ENCODE results near the gene ARID3C.

The ARID3C gene

DNA sequence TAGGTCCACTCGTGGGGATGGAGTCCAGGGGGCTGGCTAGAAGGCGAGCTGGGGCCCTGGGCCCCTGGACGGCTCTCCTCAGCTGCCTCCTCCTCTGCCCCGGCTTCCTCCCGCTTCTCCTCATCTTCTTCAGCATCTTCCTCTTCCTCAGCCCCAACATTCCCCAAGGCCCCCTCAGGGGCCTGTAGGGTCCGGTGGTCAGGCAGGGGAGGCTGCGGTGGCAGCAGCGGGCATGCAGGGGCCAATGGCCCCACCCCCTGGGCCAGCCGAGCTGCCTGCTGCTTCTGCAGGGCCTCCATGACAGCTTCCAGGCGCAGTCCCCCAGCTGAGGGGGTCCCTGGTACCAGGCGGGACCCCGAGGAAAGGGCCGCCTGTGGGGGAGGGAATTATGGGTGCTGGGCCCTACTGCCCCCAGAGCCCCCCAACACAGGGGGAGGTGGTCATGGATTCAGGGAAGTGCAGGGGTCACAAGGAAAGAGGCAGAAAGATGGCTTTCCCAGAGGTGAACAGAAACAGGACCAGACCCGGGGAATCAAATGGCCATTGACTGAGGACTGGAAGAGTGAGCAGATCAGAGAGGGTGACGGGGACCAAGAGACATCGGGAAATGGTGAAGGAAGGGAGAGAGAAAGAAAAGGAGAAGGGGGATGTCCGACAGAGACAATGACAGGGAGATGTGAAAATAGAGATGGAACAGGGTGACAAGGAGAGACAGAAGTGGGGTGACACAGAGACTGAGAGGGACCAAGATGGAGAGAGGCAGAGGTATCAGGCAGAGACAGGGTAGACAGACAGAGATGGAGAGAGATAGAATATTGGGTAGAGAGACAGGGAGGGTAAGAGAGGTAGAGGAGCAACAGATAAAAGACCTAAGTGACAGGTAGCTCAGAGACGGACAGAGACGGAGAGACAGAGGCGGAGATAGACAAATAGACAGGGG lies 880 bp downstream of the ARID3C start:
- no peak for DNase-seq (ENCODE audit: low spot score)

DNA sequence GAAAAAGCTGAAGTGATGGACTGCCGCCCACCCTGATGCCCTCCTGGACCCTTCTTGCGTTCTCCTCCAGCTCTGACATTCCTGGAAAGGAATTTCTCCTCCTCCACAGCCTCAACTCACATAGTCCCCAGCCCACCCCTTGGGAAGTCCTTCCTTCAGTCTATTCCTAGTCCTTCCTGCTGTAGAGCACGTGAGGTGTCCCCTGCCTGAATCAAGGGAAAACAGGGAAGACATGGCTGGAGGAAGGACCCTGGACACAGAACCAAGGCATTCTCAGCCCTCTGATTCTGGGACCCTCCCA lies 3.7 kb downstream of the ARID3C start:
- no peak for DNase-seq (ENCODE audit: low spot score)

DNA sequence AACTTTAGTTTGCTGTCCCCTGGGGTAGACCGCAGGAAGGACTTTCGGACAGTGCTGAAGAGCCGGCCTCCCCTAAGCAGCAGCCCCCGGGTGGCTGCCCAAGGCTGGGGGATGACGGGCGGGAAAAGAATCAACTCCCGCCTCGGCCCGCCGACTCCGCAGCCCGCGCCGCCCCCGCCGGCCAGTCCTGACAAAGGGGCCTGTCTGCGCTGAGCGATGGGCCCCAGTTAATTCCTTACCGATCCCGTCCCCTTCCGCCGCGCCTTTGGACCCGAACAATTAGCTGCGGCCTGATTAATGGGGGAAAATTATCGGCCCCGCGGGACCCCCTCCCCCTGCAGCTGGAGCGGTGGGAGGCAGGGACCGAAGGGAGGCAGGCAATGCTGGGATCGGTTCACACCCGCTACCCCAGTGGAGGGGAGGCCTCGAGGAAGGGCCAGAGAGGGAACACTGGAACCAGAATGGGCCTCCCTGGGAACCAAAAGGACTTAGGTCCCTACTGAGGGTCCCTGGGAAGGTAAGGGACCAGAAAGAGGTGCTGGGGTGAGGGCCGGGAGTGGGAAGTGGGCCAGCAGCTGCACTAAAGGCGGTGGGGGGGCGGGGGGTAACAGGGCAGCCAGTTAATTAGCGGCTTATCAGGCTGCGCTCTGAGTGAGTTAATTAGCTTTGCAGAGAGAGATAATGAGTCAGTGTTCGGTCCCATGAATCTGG lies 4.2 kb downstream of the ARID3C start:
- no peak for DNase-seq (ENCODE audit: low spot score)

DNA sequence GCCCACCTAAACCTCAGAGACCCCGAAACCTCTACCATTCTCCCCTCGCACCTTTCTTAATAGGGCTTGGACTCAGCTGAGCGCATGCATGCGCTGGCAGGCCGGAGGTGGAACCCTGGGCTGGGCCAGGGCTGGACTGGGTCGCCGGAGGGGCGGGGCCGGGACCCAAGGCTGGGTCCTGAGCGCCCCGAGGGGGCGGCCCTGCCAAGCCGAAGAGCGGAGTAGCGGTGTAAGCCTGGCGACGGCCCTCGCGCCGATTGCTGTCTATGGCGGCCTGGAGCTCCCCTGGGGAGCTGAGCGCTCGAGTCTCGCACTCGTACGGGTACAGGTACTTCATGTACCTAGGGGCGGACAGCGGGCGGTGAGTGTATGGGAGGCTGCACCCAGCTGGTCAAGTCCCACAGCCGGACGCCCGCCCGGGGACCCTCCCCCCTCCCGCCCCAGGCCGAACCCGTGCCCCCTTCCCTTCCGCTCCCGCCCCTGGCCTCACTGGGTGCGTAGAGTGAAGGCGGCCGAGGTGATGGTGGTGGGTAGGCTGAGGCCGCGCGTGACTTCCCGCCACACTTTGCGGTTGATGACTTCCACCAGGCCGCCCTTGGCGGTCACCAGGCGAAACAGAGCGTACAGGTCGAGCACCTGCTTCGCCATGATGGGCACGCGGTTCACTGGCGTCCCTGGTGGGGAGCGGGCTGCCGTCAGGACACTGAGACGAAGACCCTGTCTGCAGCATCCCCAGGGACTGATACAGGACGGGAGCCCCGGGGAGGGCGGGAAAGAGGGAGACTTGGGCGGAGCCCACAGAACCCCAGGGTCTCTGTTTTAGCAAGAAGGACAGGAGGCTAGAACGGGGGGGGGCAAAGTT lies 5.3 kb downstream of the ARID3C start:
- DNase-seq (ENCODE audit: low spot score) = no peak

DNA sequence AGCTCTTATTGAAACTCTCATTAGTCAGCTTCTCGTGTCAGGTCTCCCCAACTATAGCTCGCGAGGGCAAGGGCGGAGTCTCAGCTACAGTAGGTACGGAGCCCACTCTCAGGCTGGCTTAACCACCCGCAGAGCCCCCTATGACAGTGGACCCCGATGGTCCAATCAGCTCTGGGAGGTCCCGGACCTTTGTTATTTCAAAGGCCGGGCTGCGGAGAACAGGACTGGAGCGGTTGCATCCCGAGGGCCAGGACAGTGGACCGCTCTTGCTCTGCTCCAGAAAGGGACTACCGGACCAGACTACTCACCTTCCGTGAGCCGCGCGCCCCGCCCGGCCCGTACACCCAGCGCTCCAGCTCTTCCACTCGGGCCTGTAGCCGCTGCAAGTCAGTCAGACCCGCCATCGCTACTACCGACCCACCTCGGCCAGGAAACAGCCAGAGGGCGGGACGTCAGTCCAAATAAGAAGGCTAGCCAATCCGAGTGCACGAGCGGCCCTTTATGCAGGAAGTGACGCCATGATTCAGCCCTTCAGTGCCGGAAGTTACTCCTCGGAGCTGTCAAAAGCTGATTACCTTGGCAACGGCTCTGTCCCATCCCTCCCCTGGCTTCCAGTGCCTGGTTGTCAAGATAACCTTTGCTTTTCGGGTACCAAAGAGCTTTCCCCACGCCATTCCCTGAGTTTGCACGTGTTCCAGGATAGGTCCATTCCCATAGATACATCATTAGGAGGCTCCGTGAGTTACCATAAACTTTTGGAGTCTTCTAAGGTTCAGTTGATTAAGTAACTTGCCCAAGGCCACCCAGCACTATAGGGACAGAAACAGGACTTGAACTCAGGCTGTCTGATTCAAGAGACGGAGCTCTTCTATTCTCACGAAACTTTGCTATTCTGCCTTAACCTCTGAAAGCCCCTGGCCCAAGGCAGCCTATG lies 8.5 kb downstream of the ARID3C start, which contains the start of gene DCTN3:
TSS of gene DCTN3 (minus strand) at position 435 of the 934 bp plus-strand sequence. CDS start at position 404, 31 bp downstream.
- peak; percentile 97 for DNase-seq (ENCODE audit: low spot score)

DNA sequence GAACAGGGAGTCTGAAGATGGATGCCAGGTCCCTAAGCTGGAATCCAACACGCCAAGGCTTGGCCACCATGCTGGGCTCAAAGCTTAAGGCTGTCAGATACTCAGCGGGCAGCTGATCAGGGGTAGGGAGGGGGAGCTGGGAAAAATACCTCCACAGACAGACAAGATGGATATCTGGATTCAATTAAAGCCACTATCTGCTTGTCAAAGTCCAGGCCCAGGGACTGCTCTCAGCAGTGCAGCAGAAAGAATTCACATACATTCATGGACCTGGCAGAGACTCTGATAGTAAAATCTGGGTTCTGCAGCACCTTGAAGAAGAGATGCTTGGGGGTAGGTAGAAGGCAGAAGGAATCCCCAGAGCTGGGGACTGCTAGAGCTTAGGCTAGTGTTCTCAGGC lies 13.7 kb downstream of the ARID3C start:
- no peak for DNase-seq (ENCODE audit: low spot score)

DNA sequence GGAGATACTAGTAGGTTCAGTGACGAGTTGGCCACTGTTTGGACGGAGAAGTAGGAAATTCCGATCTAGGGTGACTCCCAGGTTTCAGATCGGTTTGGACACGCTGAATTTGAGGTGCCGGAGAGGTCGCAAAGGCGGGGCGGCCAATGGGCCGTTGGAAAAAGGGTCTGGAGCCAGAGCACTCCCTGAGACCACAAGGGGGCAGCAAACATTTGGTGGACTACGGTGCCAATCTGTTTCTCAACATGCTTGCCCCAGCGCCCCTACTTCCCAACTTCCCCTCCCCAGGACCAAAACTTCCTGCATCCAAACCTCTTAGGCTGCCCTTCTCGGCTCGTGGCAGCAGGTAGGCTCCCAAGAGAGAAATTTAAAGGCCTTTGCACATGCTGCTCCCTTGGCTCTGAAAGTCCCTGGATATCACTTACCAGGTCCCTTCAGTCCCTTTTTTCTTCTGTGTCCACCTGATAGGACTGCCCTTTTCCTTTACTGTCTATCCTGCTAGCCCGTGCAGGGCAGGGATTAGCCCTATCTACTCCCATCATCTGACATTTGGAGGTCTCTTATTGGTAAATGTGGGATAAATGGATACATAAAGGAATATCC lies 16.0 kb downstream of the ARID3C start:
- peak; percentile 88 for DNase-seq (ENCODE audit: low spot score)

DNA sequence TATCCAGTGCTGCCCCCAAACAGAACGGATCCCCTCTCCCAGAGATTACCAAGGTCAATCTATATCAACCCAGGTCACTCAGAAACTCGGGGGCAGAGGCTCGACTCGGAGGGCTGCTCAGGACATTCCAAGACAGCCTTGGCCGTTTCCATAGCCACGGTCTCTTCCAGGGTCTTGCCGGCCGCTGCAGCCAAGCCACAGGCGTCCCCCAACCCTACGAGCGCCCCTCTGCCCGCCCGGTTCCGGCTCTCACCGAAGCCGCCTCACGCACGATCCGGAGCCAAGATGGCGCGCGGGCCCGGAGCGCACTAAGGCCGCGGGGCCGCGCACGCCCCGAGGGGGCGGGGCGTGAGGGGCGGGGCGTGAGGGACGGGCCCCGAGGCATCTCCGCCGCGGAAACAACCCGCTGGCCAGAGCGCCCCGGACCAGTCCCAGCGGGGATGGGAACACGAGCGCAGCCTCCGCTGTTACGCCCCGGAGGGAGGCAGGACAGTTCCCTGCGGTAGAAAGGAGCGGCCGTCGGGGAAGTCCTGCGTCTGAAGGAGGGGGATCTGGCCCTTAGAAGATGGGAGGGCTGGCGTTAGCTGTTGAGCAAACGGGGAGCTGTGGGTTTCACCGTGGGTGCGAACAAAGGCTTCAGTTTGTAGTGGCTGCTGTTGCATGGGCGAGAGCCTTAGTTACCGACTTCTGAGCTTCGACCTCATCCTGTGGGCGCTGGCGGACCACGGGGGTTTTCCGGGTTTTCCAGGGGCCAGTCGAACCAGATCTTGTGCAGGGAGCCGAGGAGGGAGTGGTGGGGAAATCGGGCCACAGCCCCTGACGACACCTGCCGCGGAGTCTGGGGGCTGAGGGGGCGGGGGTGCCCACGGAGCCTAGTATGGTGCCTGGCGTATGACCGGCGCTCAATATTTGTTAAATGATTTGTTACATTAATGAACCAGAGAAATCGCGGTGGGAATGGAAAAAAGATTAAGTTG lies 16.8 kb downstream of the ARID3C start, which contains the start of gene RPP25L:
TSS of gene RPP25L (minus strand) at position 287 of the 977 bp plus-strand sequence. CDS start 801 bp downstream, outside the sequence.
- DNase-seq (ENCODE audit: low spot score) = peak; percentile 98

DNA sequence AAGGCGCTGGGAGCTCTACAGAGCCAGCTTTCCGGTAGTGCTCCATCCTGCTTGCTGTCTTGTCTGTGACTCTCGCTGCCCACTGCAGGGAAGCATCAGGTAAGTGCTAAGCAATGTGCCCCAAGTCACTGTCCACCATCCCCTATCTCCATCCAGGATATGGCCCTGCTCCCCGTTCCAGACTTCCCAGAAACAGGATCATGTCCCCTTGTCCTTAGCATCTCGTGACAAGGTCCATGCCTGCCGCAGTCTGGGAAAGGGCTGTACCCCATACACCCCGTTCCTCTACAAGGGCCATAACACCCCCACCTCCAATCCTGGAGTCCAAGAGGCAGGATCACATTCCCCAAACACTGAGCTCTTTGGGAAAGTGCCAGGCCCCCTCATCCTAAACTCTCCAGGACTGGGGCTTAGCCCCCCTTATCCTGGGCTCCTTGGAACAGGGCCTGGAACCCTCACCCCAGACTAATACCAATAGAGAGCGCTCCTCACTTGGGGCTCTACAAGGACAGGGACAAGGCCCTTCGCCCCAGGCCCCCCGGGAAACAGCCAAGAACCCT lies 17.5 kb downstream of the ARID3C start:
- DNase-seq (ENCODE audit: low spot score) = no peak

DNA sequence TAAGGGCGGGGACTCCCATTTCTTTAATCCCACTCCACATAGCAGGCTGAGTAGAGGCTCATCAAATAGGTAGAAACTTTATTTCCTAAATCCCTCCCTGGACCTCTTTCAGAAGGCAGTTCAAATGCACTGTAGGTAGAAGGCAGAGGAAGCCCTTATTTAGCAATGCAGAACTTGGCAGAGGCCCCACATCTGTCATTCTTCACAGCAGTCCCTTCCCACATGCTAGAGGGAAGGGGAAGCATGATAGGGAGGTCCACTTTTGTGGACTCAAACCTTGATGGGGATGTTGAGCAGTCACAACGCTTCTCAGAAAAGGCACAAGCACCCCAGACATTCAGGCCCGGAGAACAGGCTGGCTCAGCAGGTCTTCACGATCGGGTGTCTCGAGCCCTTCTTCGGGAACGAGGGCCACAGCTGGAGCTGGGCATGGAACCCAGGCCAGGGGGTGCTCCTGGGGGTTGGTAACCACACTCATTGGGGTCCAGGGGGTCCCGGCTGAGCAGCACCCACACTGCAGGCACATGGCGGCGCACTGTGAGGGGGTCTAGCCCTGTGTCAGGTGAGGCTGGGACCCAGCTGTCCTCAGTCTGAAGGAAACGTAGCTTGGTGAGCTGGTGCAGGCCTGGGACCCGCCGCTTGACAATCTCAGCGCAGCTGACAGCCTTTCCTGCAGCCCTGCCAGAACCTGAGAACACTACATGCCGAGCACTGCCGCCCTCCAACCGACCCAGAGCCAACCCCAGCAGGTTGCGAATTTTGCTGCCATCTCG lies 18.2 kb downstream of the ARID3C start:
- no peak for DNase-seq (ENCODE audit: low spot score)

DNA sequence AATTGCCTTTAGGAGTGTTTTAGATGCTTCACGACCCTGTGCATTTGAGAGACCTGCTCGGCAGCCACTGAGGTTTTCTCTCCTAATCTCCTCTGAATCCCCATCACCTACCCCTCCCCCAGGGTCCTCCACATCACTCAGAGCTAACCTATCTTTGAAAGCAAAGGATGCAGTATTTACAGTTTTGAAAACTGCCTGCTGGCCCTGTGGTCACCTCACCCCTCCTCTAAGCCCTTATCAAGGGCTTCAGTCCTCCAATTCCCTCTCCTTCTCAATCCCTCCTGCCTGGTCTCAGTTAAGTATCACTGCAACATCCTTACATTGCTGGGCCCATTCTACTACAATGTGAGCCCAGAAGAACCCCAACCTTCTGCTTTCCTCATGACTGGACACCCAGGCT lies 21.5 kb downstream of the ARID3C start:
- DNase-seq (ENCODE audit: low spot score) = no peak

DNA sequence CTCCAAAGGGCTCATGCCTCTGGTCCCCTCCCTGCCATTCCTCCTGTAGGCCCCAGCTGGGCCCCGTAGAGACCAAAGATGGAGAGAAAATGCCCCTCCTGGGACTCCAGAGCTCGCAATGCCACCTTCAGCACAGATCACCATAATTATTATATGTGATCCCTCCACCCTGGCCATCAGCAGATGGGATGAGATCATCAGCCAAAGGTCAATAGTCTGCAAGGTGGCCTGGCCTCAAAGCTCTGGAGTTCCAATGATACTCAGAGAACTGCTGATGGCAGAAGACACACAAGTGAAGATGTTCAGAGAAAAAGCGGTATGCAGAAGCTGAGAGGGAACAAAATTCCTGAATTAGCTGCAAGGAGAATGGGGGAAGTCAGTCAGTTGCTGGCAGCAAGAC lies 22.0 kb downstream of the ARID3C start:
- no peak for DNase-seq (ENCODE audit: low spot score)

DNA sequence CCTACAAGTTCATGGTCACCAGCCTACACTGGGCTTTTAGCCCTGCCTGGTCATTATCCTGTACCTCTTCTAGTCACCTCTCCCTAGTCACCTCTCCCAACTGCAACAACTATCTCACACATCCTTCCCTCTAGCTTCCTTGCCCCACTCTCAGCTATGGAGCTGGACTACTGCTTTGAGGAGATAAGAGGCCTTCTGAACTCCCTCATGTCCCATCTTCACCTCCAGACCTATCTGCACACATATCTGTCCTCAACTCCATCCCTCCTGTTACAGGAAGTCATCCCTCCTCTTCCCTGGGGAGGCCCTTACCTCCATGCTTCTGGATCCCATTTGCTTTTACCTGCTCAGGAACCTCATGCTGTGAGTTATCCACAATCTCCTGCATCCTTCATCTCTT lies 22.7 kb downstream of the ARID3C start:
- DNase-seq (ENCODE audit: low spot score) = no peak

DNA sequence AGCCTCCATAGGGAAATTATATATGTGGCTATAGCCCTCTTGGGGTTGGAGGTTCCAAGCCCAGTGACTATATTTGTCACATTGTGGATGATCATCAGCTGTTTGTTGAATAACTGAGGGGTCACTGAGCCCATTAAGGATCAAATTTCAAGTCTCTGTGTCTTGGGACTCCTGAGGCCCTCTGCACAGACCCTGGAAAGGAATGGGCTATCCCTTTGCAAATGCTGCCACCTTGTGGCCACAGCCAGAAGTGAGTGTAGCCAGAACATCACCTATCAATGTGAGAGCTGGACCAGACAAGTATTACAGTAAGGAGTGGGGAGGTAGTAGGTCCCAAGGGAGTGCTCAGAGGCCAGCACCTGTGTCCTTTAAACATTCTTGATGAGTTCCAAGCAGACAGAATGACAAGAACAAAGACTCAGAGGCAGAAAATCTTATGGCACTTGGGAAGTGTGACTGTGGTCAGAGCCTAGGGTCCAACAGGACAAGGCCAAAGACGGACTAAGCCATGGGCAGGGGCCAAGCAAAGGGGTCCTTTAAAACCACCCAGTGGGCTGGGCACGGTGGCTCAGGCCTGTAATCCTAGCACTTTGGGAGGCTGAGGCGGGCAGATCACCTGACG lies 25.1 kb downstream of the ARID3C start:
- DNase-seq (ENCODE audit: low spot score) = peak; percentile 88

DNA sequence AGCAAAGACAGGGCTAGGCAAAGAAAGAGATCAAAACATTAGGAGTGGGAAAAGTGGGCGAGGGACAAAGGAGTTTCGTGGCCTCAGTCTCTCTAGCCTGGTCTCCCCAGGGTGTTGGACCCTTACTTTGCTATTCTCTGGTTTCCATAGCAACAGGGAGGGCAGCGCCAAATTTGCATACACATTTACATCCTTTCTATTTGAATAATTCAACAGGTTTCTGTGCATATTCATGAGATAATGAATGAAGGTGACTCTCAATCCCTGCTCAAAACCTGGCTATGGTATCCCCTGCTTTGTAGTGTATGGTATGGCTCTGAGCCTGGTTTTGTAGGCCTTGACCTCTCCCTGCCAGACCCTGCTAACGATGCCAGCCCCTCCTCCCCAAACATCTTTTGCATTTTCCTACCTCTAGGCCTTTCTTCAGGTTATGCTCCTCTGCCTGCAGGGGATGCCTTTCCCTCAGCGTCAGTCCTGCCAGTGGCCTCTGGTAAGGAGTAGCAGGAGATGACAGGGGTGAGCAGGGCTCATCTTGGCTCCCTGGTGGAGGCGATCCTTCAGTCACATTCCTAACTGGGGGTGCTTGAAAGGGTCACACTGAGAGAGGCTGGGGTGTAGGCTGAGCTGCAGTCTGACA lies 26.8 kb downstream of the ARID3C start:
- DNase-seq (ENCODE audit: low spot score) = no peak

DNA sequence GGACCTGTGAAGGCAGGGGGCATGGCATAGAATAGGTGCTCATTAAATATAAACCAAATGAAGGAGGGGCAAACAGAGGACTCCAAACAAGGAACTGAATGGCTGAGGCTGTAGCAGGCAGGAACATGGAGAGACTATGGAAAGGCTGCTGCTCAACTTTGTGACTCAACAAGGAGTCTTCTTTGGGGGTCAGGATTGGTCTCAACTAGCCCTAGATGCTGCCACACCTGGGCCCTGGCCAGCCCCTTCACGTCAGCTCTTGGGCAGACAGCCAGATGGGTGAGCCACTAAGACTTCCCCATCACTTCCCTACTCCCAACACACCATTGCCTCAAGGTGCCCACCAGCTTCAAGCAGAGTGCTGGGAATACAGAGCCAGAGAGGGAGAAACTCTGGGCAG lies 28.0 kb downstream of the ARID3C start:
- DNase-seq (ENCODE audit: low spot score) = no peak

DNA sequence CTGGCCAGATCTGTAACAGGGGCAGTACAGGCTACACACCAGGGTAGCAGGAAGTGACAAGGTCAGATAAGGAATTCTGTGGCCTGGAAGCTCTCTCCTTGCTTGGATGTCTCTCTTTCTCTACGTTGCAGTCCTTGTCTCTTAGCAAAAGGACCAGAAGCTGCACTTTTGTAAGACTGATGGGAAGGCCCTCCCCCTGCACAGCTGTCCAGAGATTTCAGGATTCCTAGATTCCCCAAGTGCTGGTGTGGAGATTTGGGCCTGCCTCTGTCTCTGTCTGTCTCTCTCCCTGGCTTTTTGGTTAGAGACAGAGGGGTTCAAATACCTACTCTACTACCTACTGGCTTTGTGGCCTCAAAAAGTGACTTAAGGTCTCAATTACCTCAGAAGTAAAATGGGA lies 29.3 kb downstream of the ARID3C start:
- no peak for DNase-seq (ENCODE audit: low spot score)

All from GM03348 (cell line).